ENCODE data around the gene RAB5A.

DNA sequence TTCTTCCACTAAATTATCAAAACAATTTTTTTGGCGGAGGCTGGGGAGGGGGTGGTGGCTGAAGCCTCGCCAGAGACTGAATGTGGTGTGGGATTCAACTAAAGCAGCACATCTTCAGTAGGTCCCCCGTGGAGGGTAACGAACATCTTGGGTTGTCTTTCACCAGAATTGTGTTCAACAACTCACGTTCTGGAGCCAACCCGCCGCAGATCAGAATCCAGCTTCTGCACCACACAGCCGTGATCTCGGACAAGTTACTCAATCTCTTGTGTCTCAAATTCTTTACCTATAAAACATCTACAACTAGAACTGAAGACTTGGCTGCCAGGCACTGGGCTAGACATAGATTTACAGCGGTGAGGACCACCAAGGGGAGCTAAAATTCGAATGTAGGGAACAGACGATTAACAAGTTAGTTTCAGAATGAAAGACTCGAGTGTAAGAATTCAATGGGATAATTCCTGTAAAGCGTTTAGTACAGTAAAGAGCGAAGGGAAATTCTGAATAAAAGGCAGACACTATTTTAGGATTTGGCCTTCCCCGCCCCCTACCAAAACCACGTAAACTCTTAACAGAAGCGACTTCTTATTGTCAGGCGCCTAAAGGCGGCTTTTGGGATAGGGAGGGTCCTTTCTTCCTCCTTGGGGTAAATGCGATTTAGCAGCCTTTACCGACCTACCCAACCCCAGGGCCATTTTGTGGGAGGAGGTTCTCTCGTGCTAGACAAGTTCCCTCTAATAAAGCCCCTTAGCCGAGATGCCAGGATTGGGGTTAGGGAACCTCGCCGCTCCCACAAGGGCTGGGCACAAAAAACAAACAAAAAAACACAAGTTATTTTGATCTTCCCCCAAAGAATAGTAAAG lies 697 bp upstream of the RAB5A start:
- TF ChIP-seq, protein P1, sequence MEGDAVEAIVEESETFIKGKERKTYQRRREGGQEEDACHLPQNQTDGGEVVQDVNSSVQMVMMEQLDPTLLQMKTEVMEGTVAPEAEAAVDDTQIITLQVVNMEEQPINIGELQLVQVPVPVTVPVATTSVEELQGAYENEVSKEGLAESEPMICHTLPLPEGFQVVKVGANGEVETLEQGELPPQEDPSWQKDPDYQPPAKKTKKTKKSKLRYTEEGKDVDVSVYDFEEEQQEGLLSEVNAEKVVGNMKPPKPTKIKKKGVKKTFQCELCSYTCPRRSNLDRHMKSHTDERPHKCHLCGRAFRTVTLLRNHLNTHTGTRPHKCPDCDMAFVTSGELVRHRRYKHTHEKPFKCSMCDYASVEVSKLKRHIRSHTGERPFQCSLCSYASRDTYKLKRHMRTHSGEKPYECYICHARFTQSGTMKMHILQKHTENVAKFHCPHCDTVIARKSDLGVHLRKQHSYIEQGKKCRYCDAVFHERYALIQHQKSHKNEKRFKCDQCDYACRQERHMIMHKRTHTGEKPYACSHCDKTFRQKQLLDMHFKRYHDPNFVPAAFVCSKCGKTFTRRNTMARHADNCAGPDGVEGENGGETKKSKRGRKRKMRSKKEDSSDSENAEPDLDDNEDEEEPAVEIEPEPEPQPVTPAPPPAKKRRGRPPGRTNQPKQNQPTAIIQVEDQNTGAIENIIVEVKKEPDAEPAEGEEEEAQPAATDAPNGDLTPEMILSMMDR (conservative IDR thresholded peaks at IDR 0.05), result no peak
- TF ChIP-seq EZH2 (IDR thresholded peaks at IDR 0.05; ENCODE audit: low read depth), result no peak
